ENCODE data around the gene LRRK2.

The LRRK2 gene

DNA sequence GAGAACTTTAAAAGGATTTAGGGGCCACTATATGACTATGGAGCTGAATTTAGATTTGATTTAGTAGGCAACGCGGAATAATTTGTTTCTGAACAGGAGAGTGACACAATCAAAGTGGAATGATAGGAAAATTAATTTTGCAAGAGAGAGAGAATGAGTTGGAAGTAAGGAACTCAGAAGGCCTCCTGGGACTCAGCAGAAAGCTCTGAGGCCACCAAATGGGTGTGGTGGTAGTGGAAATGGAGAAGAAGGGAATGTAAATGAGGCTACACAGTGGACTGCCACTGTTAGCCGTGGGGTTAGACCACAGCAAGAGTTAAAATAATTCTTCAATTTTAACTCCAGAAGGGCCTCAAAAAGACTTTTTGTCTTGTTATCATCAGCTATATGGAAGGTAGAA, 102.7 kb downstream of the LRRK2 start:
- DNase-seq (ENCODE audit: insufficient read length, low spot score) (no peak), FAIRE-seq (no peak)
- TF ChIP-seq TAF1 (IDR thresholded peaks at IDR 0.05; ENCODE audit: low read depth, low read length) (no peak), SPI1 (IDR thresholded peaks at IDR 0.05; ENCODE audit: low read depth, low read length) (no peak), POLR2A (IDR thresholded peaks at IDR 0.05; ENCODE audit: low read depth, low read length) (no peak), POU2F2 (IDR thresholded peaks at IDR 0.05; ENCODE audit: low read depth, low read length) (no peak), PAX5 (IDR thresholded peaks at IDR 0.05; ENCODE audit: insufficient read depth, low read length, severe bottlenecking) (no peak), POLR2AphosphoS5 (IDR thresholded peaks at IDR 0.05; ENCODE audit: low read depth, low read length) (no peak)

DNA sequence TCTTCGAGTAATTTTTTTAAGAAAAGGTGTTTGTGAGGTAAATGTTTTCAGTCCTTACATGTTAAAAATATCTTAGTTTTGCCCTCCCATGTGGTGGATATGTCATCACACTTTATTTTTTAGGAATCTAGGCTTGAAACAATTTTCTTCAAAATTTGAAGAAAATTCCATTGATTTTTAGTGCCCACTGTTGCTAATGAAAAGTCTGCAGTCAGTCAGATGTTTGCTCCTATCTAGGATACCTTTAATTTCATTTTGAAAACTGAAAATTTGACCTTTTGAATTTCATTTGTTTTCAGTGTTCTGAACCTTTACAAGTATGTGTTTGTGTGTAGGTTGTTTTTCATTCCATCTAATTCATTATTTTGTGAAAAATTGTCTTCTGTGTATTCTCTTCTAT, 105.4 kb downstream of the LRRK2 start:
- FAIRE-seq (no peak), DNase-seq (ENCODE audit: insufficient read length, low spot score) (no peak)
- TF ChIP-seq POLR2A (IDR thresholded peaks at IDR 0.05; ENCODE audit: low read depth, low read length) = no peak
- TF ChIP-seq TAF1 (IDR thresholded peaks at IDR 0.05; ENCODE audit: low read depth, low read length) = no peak
- no peak for TF ChIP-seq SPI1 (IDR thresholded peaks at IDR 0.05; ENCODE audit: low read depth, low read length)
- TF ChIP-seq POLR2AphosphoS5 (IDR thresholded peaks at IDR 0.05; ENCODE audit: low read depth, low read length) = no peak
- no peak for TF ChIP-seq POU2F2 (IDR thresholded peaks at IDR 0.05; ENCODE audit: low read depth, low read length)
- no peak for TF ChIP-seq PAX5 (IDR thresholded peaks at IDR 0.05; ENCODE audit: insufficient read depth, low read length, severe bottlenecking)

DNA sequence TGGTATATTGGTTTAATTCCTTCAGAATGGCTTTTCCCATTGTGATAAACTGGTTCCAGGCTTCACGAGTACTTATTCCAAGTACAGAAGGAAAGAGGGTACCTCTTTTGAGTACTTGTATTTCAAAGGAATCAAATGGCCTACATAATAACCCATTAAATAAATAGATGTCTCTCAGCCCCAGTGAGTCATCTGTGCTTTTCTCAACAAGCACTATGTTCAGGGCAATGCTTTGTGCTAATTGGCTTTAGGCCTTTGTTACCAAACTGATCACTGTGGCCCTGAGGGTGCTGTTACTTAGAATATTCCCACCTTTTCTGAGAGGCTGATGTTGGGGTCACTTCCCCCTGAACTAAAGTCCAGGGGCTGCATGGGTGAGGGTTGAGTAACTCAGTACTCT, 107.1 kb downstream of the LRRK2 start:
- DNase-seq (ENCODE audit: insufficient read length, low spot score) (no peak), FAIRE-seq (no peak)
- no peak for TF ChIP-seq SPI1 (IDR thresholded peaks at IDR 0.05; ENCODE audit: low read depth, low read length)
- no peak for TF ChIP-seq POU2F2 (IDR thresholded peaks at IDR 0.05; ENCODE audit: low read depth, low read length)
- TF ChIP-seq POLR2AphosphoS5 (IDR thresholded peaks at IDR 0.05; ENCODE audit: low read depth, low read length) = no peak

DNA sequence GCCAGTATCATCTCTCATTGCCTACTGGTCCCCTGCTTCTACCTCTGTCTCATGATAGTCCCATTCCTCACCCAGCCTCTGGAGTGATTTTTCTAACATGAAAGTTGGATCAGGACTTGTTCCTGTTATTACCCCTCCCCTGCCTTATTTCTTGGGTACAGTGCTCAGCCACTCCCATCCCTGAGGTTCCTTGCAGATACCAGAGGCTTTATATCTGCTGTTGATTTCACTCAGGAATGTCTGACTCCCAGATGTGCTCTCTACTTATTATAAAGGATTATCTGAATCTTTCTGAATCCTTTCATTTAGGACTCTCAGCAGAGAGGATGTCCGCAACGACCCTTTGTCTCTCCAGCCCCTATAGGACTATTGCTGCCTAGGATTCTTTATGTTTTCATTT, 111.2 kb downstream of the LRRK2 start:
- DNase-seq (ENCODE audit: insufficient read length, low spot score) = no peak
- FAIRE-seq = no peak
- TF ChIP-seq POU2F2 (IDR thresholded peaks at IDR 0.05; ENCODE audit: low read depth, low read length) (no peak), SPI1 (IDR thresholded peaks at IDR 0.05; ENCODE audit: low read depth, low read length) (no peak), TAF1 (IDR thresholded peaks at IDR 0.05; ENCODE audit: low read depth, low read length) (no peak), POLR2AphosphoS5 (IDR thresholded peaks at IDR 0.05; ENCODE audit: low read depth, low read length) (no peak), POLR2A (IDR thresholded peaks at IDR 0.05; ENCODE audit: low read depth, low read length) (no peak), PAX5 (IDR thresholded peaks at IDR 0.05; ENCODE audit: insufficient read depth, low read length, severe bottlenecking) (no peak)

DNA sequence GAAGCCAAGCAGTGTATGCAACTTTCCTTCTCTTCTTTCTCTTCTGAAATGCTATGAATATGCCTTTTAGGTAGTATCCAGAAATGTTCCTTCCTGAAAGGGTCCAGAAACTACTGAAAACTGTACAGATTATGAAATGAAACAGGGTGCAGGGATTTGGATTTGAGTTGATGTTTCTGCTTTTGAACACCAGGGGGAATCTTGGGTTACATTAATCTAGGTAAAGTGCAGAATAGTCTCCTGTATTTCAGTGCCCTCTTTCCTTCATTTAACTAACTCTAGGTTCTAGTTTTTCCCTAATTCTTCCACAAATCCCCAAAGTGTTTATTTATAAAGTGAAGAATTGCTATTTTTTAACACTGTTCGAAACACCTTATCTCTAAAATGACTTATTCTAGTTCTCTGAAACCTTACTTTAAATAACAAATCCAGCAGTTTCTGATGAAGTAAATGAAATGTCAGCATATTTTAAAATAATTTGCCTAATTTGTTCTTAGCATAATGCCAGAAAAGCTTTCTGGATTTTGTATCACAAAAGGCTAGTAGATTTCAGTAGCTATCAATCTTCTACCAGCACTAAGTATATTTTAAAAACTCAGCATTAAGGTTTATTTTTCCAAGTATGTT, 111.9 kb downstream of the LRRK2 start:
- FAIRE-seq (no peak), DNase-seq (ENCODE audit: insufficient read length, low spot score) (peak; percentile 3)
- TF ChIP-seq TAF1 (IDR thresholded peaks at IDR 0.05; ENCODE audit: low read depth, low read length) (no peak), PAX5 (IDR thresholded peaks at IDR 0.05; ENCODE audit: insufficient read depth, low read length, severe bottlenecking) (no peak), POLR2A (IDR thresholded peaks at IDR 0.05; ENCODE audit: low read depth, low read length) (no peak), SPI1 (IDR thresholded peaks at IDR 0.05; ENCODE audit: low read depth, low read length) (no peak), POLR2AphosphoS5 (IDR thresholded peaks at IDR 0.05; ENCODE audit: low read depth, low read length) (no peak), POU2F2 (IDR thresholded peaks at IDR 0.05; ENCODE audit: low read depth, low read length) (no peak)

DNA sequence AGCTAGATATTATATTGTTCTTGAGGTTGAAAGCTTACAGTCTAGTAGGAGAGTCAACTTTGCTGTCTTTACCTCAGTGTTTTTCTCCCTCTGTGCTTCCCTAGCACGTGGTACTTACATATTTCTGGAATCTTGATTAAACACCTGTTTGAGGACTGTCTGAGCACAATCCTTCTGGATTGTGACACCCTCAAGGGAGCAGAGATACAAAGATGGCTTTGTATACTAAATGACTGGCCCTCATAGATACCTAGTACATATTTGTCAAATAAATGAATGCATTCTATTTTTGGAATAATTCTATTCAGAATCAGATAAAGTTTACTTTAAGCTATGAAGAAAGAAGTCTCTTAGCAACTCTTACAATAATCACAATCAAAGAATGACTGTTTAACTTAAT, 113.3 kb downstream of the LRRK2 start:
- FAIRE-seq (no peak), DNase-seq (ENCODE audit: insufficient read length, low spot score) (no peak)
- TF ChIP-seq POLR2AphosphoS5 (IDR thresholded peaks at IDR 0.05; ENCODE audit: low read depth, low read length) (no peak), POU2F2 (IDR thresholded peaks at IDR 0.05; ENCODE audit: low read depth, low read length) (no peak), TAF1 (IDR thresholded peaks at IDR 0.05; ENCODE audit: low read depth, low read length) (no peak), SPI1 (IDR thresholded peaks at IDR 0.05; ENCODE audit: low read depth, low read length) (no peak), PAX5 (IDR thresholded peaks at IDR 0.05; ENCODE audit: insufficient read depth, low read length, severe bottlenecking) (no peak), POLR2A (IDR thresholded peaks at IDR 0.05; ENCODE audit: low read depth, low read length) (no peak)

DNA sequence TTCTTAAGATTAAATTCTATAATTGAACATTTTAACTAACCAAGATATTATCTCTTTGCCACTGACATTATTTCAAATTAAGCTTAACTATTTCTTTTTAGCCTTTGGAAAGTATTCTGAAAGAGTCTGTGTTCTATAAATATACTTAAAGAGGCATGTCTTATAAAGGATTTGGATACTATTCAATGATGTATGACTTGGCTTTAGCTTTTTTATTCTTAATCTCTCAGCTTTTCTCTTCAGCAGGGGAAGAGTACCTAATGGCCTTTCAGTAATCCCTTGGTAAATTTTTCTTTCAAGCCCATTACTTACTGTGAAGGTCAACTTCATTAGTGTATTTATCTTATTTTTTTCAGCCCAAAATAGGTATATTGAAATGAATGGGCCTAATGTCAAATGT, 113.8 kb downstream of the LRRK2 start:
- FAIRE-seq (no peak), DNase-seq (ENCODE audit: insufficient read length, low spot score) (no peak)
- no peak for TF ChIP-seq TAF1 (IDR thresholded peaks at IDR 0.05; ENCODE audit: low read depth, low read length)
- TF ChIP-seq POLR2A (IDR thresholded peaks at IDR 0.05; ENCODE audit: low read depth, low read length) = no peak
- no peak for TF ChIP-seq SPI1 (IDR thresholded peaks at IDR 0.05; ENCODE audit: low read depth, low read length)
- TF ChIP-seq POU2F2 (IDR thresholded peaks at IDR 0.05; ENCODE audit: low read depth, low read length) = no peak
- TF ChIP-seq POLR2AphosphoS5 (IDR thresholded peaks at IDR 0.05; ENCODE audit: low read depth, low read length) = no peak
- TF ChIP-seq PAX5 (IDR thresholded peaks at IDR 0.05; ENCODE audit: insufficient read depth, low read length, severe bottlenecking) = no peak

DNA sequence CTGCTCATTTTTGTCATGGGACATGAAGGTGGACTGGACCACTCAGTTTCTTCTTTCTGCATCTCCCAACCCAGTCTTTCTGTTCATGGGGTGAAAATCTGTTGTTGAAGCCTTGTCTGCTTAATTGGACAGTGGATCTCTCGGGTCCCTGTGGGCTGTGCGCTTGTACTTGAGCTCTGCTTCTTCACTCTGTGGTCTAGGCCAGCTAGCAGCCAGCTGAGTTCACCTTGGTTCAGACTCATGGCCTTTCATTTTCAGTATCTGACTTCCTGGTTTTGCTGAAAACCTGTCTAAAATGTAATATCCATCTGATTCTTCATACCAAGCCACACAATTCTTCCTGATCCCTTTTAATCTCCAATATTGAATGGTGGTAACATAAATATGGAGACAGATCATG, 117.2 kb downstream of the LRRK2 start:
- no peak for TF ChIP-seq POLR2AphosphoS5 (IDR thresholded peaks at IDR 0.05; ENCODE audit: low read depth, low read length)
- no peak for TF ChIP-seq TAF1 (IDR thresholded peaks at IDR 0.05; ENCODE audit: low read depth, low read length)
- no peak for TF ChIP-seq POLR2A (IDR thresholded peaks at IDR 0.05; ENCODE audit: low read depth, low read length)
- no peak for TF ChIP-seq POU2F2 (IDR thresholded peaks at IDR 0.05; ENCODE audit: low read depth, low read length)
- no peak for TF ChIP-seq SPI1 (IDR thresholded peaks at IDR 0.05; ENCODE audit: low read depth, low read length)
- TF ChIP-seq PAX5 (IDR thresholded peaks at IDR 0.05; ENCODE audit: insufficient read depth, low read length, severe bottlenecking) = no peak
- FAIRE-seq (no peak), DNase-seq (ENCODE audit: insufficient read length, low spot score) (no peak)

DNA sequence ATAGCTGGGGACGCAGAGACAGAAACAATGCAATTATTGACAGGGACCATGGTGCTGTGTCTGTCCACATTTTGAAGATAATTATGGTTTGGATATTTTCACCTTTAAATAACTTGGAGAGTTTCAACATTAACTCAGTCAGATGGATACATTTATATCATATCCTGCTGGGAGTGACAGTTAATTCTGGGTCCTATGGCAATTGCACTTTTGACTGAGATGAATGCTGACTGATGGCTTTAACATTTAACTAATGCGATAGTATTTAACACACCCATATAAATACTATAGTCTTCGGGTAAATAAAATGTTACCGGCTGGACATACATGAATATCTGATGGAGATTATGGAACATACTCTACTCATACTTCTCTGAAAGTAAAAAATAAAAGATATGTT, 118.3 kb downstream of the LRRK2 start:
- TF ChIP-seq SPI1 (IDR thresholded peaks at IDR 0.05; ENCODE audit: low read depth, low read length) (no peak), POLR2A (IDR thresholded peaks at IDR 0.05; ENCODE audit: low read depth, low read length) (no peak)
- FAIRE-seq (no peak), DNase-seq (ENCODE audit: insufficient read length, low spot score) (no peak)

DNA sequence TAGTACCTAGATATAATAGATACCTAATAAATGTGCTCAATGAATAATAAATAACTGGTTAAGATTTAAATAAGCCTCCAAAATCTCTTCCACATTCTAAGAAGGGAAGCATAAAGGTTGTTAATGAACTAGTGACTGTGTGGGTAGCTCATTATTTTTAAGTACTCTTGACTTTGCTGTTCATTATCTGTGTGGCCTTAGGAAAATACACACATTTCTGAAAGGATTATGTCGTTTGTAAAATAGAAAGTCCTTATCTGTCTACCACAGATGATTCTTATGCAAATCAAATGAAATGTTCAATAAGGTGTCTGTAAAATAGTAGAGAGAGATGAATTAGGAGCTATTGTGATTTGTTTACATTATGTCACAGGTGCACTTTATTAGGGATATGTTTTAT, 119.5 kb downstream of the LRRK2 start:
- TF ChIP-seq POLR2AphosphoS5 (IDR thresholded peaks at IDR 0.05; ENCODE audit: low read depth, low read length) (no peak), TAF1 (IDR thresholded peaks at IDR 0.05; ENCODE audit: low read depth, low read length) (no peak), POLR2A (IDR thresholded peaks at IDR 0.05; ENCODE audit: low read depth, low read length) (no peak), POU2F2 (IDR thresholded peaks at IDR 0.05; ENCODE audit: low read depth, low read length) (no peak), SPI1 (IDR thresholded peaks at IDR 0.05; ENCODE audit: low read depth, low read length) (no peak), PAX5 (IDR thresholded peaks at IDR 0.05; ENCODE audit: insufficient read depth, low read length, severe bottlenecking) (no peak)
- FAIRE-seq = no peak
- DNase-seq (ENCODE audit: insufficient read length, low spot score) = no peak

Measured in GM12891 (cell line).